ENCODE data around the gene ANKFN1.
A peak's percentile ranks its signal among the peaks of the same experiment; 100 is the strongest.

The ANKFN1 gene

GRCh38 chr17:56291226-56291805, 138.0 kb downstream of the ANKFN1 start:
- no peak for DNase-seq

- no peak for DNase-seq
These were observed 138.7 kb downstream of the ANKFN1 start for GRCh38 chr17:56292010-56292409.

- no peak for DNase-seq
These were observed 139.3 kb downstream of the ANKFN1 start for GRCh38 chr17:56292578-56292977.

- peak; percentile 47 for DNase-seq
These were observed 143.9 kb downstream of the ANKFN1 start for GRCh38 chr17:56297184-56297583.

GRCh38 chr17:56298846-56299245, 145.6 kb downstream of the ANKFN1 start:
- no peak for DNase-seq

- no peak for DNase-seq
These were observed 146.9 kb downstream of the ANKFN1 start for GRCh38 chr17:56300144-56300543.

- DNase-seq = no peak
These were observed 151.7 kb downstream of the ANKFN1 start for GRCh38 chr17:56305007-56305406.

GRCh38 chr17:56309897-56310296, 156.6 kb downstream of the ANKFN1 start:
- no peak for DNase-seq

- DNase-seq = no peak
These were observed 157.5 kb downstream of the ANKFN1 start for GRCh38 chr17:56310782-56311181.

GRCh38 chr17:56313201-56313600, 159.9 kb downstream of the ANKFN1 start:
- DNase-seq = no peak

- DNase-seq = no peak
These were observed 160.8 kb downstream of the ANKFN1 start for GRCh38 chr17:56314026-56314425.

GRCh38 chr17:56314984-56315602, 161.8 kb downstream of the ANKFN1 start:
- DNase-seq = no peak

- no peak for DNase-seq
These were observed 163.3 kb downstream of the ANKFN1 start for GRCh38 chr17:56316604-56317003.

GRCh38 chr17:56317351-56318208, 164.3 kb downstream of the ANKFN1 start:
- DNase-seq = no peak

- peak; percentile 47 for DNase-seq
These were observed 166.3 kb downstream of the ANKFN1 start for GRCh38 chr17:56319531-56319930.

GRCh38 chr17:56320443-56320842, 167.2 kb downstream of the ANKFN1 start:
- DNase-seq = no peak

- no peak for DNase-seq
These were observed 169.7 kb downstream of the ANKFN1 start for GRCh38 chr17:56322991-56323390.

- no peak for DNase-seq
These were observed 171.4 kb downstream of the ANKFN1 start for GRCh38 chr17:56324676-56325075.

GRCh38 chr17:56325313-56326000, 172.2 kb downstream of the ANKFN1 start:
- DNase-seq = no peak

- DNase-seq = no peak
These were observed 172.7 kb downstream of the ANKFN1 start for GRCh38 chr17:56326001-56326359.

GRCh38 chr17:56347639-56348038, 194.4 kb downstream of the ANKFN1 start:
- DNase-seq = no peak

- DNase-seq = no peak
These were observed 197.3 kb downstream of the ANKFN1 start for GRCh38 chr17:56350592-56350991.

GRCh38 chr17:56351675-56352074, 198.4 kb downstream of the ANKFN1 start:
- DNase-seq = no peak

GRCh38 chr17:56358651-56359050, 205.4 kb downstream of the ANKFN1 start:
- DNase-seq = no peak

Measured in activated CD4-positive, alpha-beta T cell treated with anti-CD3 and anti-CD28 coated beads, Interleukin-2, amount 50 U/mL, for 16 hours (primary cell).